GM13977 (cell line): ENCODE measurements around the gene ETS2.

Experiments
- DNase-seq: peaks from one replicate; pipeline ENCODE4 v3.0.0; 2012; ENCODE audit warnings: low spot score
- in situ Hi-C: fragments of 300-500 bp; cut with MboI; formaldehyde crosslinking; loops from one replicate; pipeline ENCODE4 v1.12.0; 2022; ENCODE audit warnings: low sequenced_read_pairs, low pct_unique_long_range_greater_than_20kb, mixed read lengths, inconsistent platforms; ENCODE audit not compliant: unreplicated experiment
- TF ChIP-seq, protein P1 (sequence below): IDR thresholded peaks from 2 replicates; pipeline ENCODE4 v1.5.1; 2012; ENCODE audit warnings: mild to moderate bottlenecking, control low read depth; ENCODE audit not compliant: insufficient read depth; ENCODE audit errors: extremely low read depth, missing control alignments

The ETS2 gene

DNA sequence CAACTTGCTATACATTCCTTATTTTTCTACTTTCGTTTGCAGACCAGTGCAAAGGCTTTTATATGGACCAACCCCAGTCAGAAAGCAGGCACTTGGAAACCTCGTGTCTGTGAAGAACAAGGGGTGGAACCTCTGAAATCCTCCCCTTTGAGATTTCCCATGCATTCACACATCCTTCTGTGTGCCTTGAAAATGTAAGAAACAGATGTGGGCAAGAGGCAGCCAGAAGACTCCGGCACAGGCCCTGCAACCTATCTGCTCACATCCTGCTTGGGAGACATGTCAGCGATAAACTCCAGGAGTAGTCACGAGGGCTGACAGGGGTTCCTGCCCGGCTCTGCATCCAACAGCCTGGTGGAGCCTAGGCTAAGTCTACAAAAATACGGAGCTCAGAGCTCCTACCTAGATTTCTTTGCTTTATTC lies 42.5 kb downstream of the ETS2 start:
- TF ChIP-seq, protein P1, sequence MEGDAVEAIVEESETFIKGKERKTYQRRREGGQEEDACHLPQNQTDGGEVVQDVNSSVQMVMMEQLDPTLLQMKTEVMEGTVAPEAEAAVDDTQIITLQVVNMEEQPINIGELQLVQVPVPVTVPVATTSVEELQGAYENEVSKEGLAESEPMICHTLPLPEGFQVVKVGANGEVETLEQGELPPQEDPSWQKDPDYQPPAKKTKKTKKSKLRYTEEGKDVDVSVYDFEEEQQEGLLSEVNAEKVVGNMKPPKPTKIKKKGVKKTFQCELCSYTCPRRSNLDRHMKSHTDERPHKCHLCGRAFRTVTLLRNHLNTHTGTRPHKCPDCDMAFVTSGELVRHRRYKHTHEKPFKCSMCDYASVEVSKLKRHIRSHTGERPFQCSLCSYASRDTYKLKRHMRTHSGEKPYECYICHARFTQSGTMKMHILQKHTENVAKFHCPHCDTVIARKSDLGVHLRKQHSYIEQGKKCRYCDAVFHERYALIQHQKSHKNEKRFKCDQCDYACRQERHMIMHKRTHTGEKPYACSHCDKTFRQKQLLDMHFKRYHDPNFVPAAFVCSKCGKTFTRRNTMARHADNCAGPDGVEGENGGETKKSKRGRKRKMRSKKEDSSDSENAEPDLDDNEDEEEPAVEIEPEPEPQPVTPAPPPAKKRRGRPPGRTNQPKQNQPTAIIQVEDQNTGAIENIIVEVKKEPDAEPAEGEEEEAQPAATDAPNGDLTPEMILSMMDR: no peak
- in situ Hi-C loops: no loop called here
- no peak for DNase-seq

GRCh38 chr21:38849776-38850175 lies 44.0 kb downstream of the ETS2 start:
- TF ChIP-seq, protein P1: no peak
- DNase-seq: no peak
- in situ Hi-C loops: no loop called here

DNA sequence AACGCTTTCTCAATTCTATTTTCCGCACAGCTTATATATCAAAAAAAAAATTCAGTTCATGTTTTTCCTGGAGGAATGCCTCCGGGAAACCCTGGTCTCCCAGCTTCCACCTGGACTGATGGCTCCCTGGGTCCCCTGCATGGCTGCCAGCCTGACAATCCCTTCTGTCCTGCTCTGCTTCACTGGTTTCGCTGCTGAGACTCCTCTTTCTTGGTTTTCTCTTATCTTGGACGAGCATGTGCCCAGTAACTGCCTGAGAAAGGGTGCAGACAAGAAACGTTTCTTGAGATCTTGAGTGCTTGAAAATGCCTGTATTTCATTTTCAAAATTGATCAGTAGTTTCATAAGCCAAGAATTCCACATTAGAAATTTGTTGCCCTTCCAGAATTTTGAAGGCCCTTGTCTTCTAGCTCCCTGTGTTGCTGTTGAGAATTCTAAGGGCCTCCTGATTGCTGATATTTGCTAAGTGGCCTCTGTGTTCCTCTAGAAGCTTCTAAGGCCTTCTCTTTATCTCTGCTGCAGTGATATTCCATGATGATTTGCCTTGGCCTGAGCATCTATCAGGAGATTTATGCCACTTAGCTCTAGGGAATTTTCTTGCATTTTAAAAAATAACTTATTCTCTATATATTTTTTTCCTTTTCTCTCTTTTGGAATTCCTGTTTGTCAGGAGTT lies 44.7 kb downstream of the ETS2 start:
- TF ChIP-seq, protein P1: no peak
- in situ Hi-C loops: no loop called here

GRCh38 chr21:38851101-38851500 lies 45.4 kb downstream of the ETS2 start:
- DNase-seq: no peak
- TF ChIP-seq, protein P1: no peak
- in situ Hi-C loops: no loop called here

More for the DNA sequence above, 44.7 kb downstream of the ETS2 start:
- DNase-seq: no peak

GRCh38 chr21:38852278-38852677 lies 46.5 kb downstream of the ETS2 start:
- no peak for DNase-seq
- in situ Hi-C loops: no loop called here
- TF ChIP-seq, protein P1: no peak

DNA sequence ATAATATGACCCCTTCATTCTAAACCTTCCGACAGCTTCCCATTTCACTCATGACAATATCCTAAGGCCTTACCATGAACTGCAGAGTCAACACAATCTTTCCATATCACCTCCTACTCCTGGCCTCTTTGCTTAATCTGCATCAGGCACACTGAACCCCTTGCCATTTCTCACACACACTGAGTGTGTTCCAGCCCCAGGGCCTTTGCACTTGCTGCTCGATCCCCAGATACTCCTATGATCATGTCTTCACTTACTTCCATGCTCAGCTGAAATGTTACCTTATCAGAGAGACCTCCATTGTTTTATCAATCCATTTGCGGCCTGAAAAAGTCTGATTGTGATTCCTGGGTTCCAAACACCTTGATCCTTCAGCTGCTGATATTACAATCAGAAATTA lies 47.0 kb downstream of the ETS2 start:
- TF ChIP-seq, protein P1: no peak
- in situ Hi-C loops: no loop called here
- no peak for DNase-seq

DNA sequence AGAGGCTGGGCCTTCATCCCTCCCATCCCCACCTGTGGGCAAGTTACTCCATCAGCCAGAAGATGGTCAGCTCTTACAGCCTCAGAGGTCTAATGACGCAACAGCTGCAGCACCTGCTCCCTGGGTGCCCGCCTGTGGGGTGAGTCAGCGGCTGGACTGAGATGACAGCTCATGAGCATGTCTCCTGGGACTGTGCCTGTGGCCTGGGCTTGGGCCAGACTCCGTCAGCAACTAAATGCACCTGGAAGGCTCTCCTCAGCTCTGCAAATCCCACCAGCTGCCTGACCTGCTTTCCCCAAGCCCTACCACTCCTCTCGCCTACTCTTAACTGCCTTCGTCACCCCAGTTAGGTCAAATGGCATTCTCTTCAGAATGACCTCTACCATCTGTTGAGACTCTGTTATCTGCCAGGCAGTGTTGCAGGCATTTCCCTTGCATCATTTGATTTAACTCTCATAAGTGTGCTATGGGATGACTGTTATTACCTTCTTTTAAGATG lies 47.7 kb downstream of the ETS2 start:
- TF ChIP-seq, protein P1: no peak
- in situ Hi-C loops: no loop called here
- no peak for DNase-seq
